Gastroesophageal sphincter (tissue), 3 donors: ENCODE measurements around the gene PKIB.

Experiments used
- POLR2A ChIP-seq, 2 donors: fragments of 450-650 bp; IDR thresholded peaks; one replicate each; pipeline ENCODE4 v1.6.1; 2017; ENCODE audit warnings: antibody characterized with exemption in 2 of 2, mild to moderate bottlenecking in 2 of 2, moderate library complexity in 1 of 2
- POLR2AphosphoS5 ChIP-seq: sonication (generic); formaldehyde crosslinking; IDR thresholded peaks from one replicate; pipeline ENCODE4 v1.6.1; 2017; ENCODE audit warnings: antibody characterized with exemption
- TF ChIP-seq, protein P1 (sequence below), 4 experiments: fragments of 200-600 bp in 2 of 4; fragments of 450-650 bp in 2 of 4; sonication (generic) in 1 of 4; IDR thresholded peaks; one replicate each; pipeline ENCODE4 v1.5.1; 2017 to 2019; ENCODE audit warnings: antibody characterized with exemption in 4 of 4, mild to moderate bottlenecking in 2 of 4, moderate library complexity in 2 of 4

DNA sequence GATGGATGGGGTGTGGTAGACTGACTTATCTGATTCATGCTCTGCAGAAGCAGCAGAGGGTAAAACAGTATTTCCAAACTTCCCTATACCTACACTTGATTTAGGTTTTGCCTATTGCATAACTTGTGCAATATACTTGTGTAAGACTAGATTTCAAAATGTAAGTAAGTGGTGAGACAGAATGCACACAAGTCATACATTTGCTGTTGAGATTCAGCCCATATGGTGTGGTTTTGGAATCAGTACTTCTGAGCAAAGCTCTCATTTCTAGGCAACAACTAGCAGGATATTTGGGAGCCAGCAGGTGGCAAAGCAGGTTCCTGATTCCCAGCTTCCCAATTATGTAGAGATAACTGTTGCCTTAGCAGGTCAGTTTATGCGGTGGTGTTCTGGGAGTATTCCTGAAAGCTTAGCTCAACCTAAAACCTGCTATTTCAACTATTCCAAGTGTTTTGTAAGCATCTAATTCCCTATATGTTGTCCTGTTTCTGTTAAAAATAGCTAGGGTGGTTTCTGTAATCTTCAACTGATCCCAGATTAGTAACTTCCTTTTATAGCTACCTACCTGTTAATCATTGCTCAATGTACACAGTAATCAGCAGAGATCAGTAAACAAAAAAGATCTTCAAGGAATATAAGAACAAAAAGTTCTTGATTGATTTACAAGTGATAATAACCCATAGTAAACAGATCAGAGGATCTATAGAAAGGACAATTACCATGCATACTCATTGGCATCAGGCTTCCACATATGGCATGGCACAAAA lies 160.8 kb downstream of the PKIB start:
- TF ChIP-seq, protein P1, sequence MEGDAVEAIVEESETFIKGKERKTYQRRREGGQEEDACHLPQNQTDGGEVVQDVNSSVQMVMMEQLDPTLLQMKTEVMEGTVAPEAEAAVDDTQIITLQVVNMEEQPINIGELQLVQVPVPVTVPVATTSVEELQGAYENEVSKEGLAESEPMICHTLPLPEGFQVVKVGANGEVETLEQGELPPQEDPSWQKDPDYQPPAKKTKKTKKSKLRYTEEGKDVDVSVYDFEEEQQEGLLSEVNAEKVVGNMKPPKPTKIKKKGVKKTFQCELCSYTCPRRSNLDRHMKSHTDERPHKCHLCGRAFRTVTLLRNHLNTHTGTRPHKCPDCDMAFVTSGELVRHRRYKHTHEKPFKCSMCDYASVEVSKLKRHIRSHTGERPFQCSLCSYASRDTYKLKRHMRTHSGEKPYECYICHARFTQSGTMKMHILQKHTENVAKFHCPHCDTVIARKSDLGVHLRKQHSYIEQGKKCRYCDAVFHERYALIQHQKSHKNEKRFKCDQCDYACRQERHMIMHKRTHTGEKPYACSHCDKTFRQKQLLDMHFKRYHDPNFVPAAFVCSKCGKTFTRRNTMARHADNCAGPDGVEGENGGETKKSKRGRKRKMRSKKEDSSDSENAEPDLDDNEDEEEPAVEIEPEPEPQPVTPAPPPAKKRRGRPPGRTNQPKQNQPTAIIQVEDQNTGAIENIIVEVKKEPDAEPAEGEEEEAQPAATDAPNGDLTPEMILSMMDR (IDR thresholded peaks at IDR 0.05) = no peak
- TF ChIP-seq POLR2A (IDR thresholded peaks at IDR 0.05) (no peak), POLR2AphosphoS5 (no peak)
